NCI-H82 (cell line): Measurements from ENCODE around the gene CRYL1.
"Not testable (repeated sequence)": the region's sequence is repeated elsewhere in the genome, so short reads cannot be mapped to it uniquely, and the experiment has no call there.

ENCODE experiments used
- DNase-seq: peaks from one replicate; lab custom pipeline; 2025; lab: John Stamatoyannopoulos, UW

The CRYL1 gene

GRCh38 chr13:20456737-20457136, 68.9 kb downstream of the CRYL1 start:
- DNase-seq, result no peak

DNA sequence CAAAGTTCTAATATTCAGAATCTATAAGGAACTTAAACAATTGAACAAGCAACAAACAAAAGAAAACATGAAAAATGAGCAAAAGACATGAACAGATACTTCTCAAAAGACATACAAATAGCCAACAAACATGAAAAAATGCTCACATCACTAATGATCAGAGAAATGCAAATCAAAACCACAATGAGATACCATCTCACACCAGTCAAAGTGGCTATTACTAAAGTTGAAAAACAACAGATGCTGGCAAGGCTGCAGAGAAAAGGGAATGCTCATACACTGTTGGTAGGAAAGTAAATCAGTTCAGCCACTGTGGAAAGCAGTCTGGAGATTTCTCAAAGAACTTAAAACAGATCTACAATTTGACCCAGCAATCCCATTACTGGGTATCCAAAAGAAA, 74.3 kb downstream of the CRYL1 start:
- DNase-seq, result no peak

DNA sequence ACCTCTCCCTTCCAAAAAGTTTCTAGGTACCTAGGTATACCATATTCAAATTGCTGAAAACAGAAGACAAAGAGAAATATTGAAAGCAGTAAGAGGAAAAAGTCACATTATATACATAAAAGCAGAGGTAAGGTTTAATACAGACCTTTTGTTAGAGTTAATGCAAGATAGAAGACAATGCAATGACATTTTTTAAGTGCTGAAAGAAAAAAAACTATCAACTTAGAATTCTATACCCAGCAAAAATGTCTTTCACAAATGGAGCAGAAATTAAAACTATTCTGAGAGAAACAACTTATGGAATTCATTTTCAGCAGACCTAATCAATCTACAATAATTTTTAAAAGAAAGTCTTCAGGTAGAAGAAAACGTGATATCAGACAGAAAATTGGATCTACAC, 77.2 kb downstream of the CRYL1 start:
- DNase-seq, result no peak

DNA sequence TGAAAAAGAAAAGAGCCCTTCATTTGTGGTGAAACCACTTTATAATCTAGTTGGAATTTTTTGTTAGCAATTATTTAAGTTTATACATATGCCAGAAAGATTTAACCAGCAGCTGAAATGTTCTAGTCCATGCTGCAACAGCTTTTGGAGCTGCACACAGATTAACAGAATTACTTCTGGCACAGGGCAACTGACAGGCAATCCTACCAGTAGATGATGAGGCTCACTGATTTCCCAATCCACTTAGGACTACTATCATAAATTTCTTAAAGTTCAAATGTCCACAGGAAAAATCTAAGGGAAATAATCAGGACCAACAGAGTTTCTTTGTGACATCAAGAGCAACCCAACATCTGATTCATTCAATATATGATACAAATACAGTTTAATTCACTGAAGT, 78.8 kb downstream of the CRYL1 start:
- DNase-seq, result no peak

GRCh38 chr13:20446405-20446804, 79.3 kb downstream of the CRYL1 start:
- DNase-seq, result no peak

GRCh38 chr13:20442798-20443381, 82.8 kb downstream of the CRYL1 start:
- no peak for DNase-seq

GRCh38 chr13:20442375-20442774, 83.3 kb downstream of the CRYL1 start:
- no peak for DNase-seq

DNA sequence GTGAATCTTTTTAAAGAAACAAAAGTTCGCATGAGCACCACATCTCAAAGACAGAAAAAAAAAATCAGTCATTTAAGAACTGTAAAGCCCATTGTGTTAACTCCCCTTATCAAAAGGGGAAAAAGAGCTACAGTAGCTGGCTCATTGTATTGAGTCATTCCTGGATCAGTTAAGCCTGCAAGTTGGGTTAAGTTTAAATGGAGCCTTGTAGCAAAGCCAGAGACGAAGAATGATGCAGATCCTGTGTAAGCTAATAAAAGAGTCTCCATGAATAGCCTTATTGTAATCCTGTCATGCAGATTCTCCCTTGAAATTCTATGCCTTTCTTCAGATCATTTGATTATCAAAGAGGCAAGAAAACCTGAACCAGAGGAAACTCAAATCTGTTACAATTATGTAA, 83.8 kb downstream of the CRYL1 start:
- no peak for DNase-seq

DNA sequence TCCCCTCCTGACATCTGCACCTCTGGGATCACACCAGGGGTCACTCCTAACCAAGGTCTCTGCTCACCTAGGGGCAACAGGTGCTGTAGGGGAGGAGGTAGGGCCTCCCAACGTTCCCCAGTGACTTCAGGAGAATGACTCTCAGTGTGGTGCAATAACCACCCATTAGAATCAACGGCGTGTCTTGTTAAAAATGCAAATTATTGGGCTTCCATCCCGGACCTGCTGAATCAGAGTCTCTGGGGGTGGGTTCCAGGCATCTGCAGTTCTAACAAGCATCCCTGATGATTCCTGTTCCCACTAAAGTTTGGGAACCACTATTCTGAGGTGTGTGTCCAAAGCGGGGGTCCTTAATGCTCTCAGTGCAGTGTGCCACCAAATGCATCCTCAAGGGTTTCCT, 84.6 kb downstream of the CRYL1 start:
- DNase-seq, result no peak

DNA sequence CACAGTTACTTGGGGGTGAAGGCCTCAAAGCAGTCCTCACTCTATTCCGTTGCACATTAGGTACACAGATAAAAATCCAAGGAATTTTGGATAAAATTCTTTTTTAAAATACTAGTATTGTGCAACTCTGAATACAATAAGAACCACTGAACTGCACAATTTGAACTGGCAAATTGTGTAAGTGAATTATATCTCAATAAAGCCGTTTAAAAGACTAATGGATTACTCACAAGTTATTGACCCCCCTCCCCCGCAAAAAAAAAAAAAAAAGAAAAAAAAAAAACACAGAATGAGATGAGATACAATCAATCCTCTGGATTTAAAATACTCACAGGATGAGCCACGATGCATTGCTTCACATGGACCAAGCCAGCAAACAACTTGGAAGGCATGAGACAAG, 86.4 kb downstream of the CRYL1 start:
- no peak for DNase-seq

- DNase-seq, result no peak
These were observed 86.9 kb downstream of the CRYL1 start for GRCh38 chr13:20438801-20439200.

- DNase-seq, result no peak
These were observed 89.2 kb downstream of the CRYL1 start for GRCh38 chr13:20436505-20436904.

- DNase-seq, result no peak
These were observed 89.9 kb downstream of the CRYL1 start for GRCh38 chr13:20435616-20436368.

DNA sequence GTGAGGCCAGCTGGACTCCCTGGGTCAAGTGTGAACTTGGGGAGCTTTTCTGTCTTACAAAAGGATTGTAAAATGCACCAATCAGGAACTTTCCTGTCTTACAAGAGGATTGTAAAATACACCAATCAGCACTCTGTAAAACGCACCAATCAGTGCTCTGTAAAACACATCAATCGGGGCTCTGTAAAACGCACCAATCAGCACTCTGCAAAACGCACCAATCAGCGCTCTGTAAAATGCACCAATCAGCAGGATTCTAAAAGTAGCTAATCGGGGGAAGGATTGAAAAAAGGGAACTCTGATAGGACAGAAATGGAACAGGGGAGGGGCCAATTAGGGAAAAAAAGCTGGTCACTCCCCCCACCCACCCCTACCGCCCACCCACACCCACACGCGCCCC, 91.4 kb downstream of the CRYL1 start:
- not testable (repeated sequence) for DNase-seq

DNA sequence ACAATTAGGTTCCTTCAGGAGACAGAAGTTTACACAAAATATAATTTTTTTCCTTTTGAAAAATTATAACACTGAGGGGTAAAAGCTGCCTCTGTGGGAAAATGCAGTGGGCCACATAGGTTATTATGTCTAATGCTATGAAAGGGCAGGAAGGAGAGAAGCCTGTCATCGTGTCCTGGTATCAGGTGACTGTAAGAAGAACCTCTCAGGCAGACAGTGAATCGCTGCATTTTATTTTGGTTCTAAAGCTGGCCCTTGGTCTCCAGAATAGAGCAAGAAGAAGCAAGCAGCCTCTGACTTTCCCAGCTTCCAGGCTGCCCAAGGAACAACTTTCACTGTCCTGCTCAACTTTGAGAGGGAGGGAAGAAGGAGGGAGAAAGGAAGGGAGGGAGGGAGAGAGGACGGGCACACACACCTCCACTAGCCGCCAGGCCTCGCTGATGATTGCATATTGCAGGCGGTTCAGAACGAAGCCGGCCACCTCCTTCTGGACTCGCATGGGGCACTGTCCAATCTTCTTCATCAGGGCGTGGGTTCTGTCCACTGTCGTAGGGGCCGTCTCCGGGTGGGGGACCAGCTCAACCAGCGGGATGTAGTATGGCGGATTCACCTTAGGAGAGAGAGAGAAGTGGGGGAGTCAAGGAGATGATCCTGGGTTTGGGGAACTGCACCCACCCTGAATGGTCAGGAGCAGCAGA, 93.8 kb downstream of the CRYL1 start:
- DNase-seq, result no peak

- DNase-seq, result no peak
These were observed 94.6 kb downstream of the CRYL1 start for GRCh38 chr13:20431080-20431479.

- DNase-seq, result no peak
These were observed 95.4 kb downstream of the CRYL1 start for GRCh38 chr13:20430296-20430695.

DNA sequence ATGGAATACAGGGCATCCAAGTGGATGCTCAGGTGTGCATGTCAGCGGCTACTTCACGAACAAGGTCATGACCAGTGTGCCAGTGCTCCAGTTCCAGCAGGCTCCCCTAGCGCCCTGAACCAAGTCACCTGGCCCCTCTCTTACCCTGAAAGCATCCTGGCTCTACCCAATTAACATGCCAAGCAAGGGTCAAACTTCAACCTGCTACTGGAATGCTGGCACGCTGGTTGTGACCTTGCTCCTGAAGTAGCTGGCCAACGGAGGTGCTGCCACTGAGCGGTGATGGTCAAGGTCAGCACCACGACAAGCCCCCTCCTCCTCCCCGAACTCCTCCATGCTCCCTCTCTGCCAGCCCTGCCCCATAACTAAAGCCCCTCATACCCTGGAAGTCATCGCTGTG, 96.0 kb downstream of the CRYL1 start:
- no peak for DNase-seq

GRCh38 chr13:20428666-20429644, 96.7 kb downstream of the CRYL1 start:
- DNase-seq, result no peak

DNA sequence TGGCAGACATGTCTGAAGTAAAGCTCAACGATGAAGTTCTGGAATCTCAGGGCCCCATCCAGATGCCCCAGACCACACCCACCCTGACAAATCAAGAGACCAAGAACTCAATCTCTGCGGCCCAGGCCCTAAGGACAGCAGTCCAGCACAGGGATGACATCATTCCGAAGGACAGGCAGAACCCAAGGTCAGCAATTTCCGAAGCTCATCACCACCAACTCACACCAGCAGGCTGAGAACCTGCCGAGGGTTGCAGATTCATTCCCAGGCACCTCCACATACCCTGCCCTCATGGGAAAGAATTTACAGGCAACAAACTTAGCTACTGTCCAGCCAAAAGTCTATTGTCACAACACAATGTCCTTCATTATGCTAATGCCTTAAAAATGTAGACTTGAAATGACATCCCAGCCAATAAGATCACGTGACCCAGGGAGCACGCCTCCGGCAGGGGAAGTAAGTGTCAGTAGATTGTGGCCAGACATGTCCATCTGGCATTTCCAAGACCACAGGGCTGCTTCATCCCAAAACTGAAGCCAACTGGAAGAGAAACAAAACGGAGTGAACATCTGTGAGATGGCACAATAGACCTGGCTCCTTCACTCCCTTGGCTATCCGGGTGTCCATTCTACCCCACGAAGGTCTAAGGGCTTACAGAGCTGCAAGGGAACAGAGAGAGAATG, 98.8 kb downstream of the CRYL1 start:
- no peak for DNase-seq

- DNase-seq, result no peak
These were observed 99.8 kb downstream of the CRYL1 start for GRCh38 chr13:20425819-20426219.

DNA sequence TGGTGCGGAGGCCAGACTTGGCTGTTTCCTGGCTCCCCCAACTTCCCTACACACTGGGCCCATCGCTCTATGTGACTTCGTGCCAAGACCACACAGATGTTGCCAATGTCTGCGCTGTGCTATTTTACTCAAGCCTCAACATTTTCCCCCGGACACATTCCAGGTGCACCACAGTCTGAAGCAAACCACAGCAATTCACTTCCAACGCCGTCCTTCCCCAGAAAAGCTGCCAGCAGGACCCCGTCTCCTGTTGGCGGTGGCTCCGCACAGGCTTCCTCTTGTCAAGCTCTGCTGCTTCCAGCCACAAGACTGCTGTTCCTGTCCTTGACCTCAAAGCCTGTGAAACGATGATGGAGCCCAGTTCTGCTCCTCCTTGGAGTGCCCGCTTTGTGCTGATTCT, 100.7 kb downstream of the CRYL1 start:
- DNase-seq, result no peak
